Measurements from ENCODE around the gene PTPRM. TPM values are rescaled to one million over a fixed set of nuclear protein-coding genes. Genes with fewer than 3 reads are reported as not detected.

The PTPRM gene
- total and polyA plus RNA-seq, 2 experiments from 2014 or later, result 1.6 to 5.3 TPM

DNA sequence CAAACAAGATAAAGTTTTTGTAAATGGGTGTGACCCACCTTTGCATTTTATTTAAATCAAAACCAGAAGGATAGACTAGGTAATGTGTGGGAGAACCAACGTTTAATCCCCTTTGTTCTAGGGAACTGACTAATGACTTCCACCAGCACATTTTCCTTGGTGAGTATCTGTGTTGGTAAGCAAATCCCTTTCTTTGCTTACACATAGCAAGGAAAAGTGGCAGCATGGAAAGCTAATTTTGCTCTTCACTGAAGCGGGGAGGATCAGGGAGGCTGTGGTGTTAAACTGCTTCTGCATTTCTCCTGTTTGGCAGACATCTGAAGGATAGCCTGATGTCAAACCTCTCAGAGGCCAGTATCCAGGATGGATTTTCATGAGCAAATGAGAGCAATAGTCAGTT lies 331.1 kb downstream of the PTPRM start:
- Histone ChIP-seq H3K27ac (ENCODE audit: low read depth) (no peak overlapping the region), H3F3A (replicated peaks; ENCODE audit: low read depth) (no peaks in the 10 kb centered on the region), H3K4me2 (no peak overlapping the region), H3K36me3 (ENCODE audit: insufficient read depth) (no peaks in the 10 kb centered on the region), H3K4me3 (no peak overlapping the region), H3K27me3 (ENCODE audit: insufficient read depth) (no peaks in the 10 kb centered on the region), H3K4me1 (ENCODE audit: insufficient read depth) (no peaks in the 10 kb centered on the region), H4K20me1 (replicated peaks; ENCODE audit: insufficient read depth) (no peaks in the 10 kb centered on the region), H2AFZ (peak overlapping the region; percentile 6; the same call in 1 of the 2 replicates), H3K9me2 (ENCODE audit: insufficient read depth) (no peaks in the 10 kb centered on the region), H3K79me2 (replicated peaks; ENCODE audit: insufficient read depth) (no peaks in the 10 kb centered on the region)
- ATAC-seq (peak; percentile 30; the same call in 1 of the 3 replicates), DNase-seq (ENCODE audit: low spot score) (no peak)
- Mint-ChIP-seq H3K36me3 (ENCODE audit: low read depth) (no peaks in the 10 kb centered on the region), H3K27ac (peak overlapping the region; percentile 33; the same call in 1 of the 2 replicates), H3K9me3 (no peaks in the 10 kb centered on the region), H3K4me1 (peaks cover 22% of the 10 kb centered on the region; the same call in 2 of the 3 replicates), H3K4me3 (no peak overlapping the region), H3K27me3 (ENCODE audit: insufficient read depth, low read depth, poor library complexity) (peaks cover 2% of the 10 kb centered on the region)
- no peak for TF ChIP-seq EZH2 (IDR thresholded peaks at IDR 0.05; ENCODE audit: low read depth, unreplicated experiment)

DNA sequence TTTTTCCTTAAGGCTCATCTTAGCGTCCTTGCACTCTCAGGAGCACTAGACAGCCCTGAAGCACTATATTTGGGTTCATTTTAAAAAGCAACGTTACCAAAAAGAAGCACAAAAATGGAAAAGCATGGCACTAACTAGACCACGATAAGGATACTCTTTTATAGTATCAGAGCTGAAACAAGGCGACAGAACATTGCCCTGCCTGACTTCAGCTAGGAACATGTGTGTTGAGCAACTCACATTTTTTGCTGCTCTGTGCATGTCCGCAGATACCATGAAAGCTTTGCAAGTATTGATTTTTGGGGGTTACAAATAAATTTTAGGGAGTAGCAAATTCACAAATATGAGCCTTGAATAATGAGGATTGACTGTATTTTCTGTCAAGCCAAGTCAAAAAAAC lies 332.0 kb downstream of the PTPRM start:
- Histone ChIP-seq H3K79me2 (replicated peaks; ENCODE audit: insufficient read depth) (no peaks in the 10 kb centered on the region), H3K36me3 (ENCODE audit: insufficient read depth) (no peaks in the 10 kb centered on the region), H2AFZ (no peak overlapping the region), H3K27ac (ENCODE audit: low read depth) (no peak overlapping the region), H3F3A (replicated peaks; ENCODE audit: low read depth) (no peaks in the 10 kb centered on the region), H3K4me1 (ENCODE audit: insufficient read depth) (no peaks in the 10 kb centered on the region), H3K9me2 (ENCODE audit: insufficient read depth) (no peaks in the 10 kb centered on the region), H3K4me2 (no peak overlapping the region), H4K20me1 (replicated peaks; ENCODE audit: insufficient read depth) (no peaks in the 10 kb centered on the region), H3K4me3 (no peak overlapping the region), H3K27me3 (ENCODE audit: insufficient read depth) (no peaks in the 10 kb centered on the region)
- H3K36me3 Mint-ChIP-seq (ENCODE audit: low read depth), result no peaks in the 10 kb centered on the region
- H3K4me1 Mint-ChIP-seq, result peaks cover 22% of the 10 kb centered on the region; the same call in 2 of the 3 replicates
- H3K9me3 Mint-ChIP-seq, result no peaks in the 10 kb centered on the region
- H3K4me3 Mint-ChIP-seq, result no peak overlapping the region
- no peak for ATAC-seq
- no peak overlapping the region for H3K27ac Mint-ChIP-seq
- DNase-seq (ENCODE audit: low spot score), result no peak
- peaks cover 2% of the 10 kb centered on the region for H3K27me3 Mint-ChIP-seq (ENCODE audit: insufficient read depth, low read depth, poor library complexity)
- TF ChIP-seq, protein P1, sequence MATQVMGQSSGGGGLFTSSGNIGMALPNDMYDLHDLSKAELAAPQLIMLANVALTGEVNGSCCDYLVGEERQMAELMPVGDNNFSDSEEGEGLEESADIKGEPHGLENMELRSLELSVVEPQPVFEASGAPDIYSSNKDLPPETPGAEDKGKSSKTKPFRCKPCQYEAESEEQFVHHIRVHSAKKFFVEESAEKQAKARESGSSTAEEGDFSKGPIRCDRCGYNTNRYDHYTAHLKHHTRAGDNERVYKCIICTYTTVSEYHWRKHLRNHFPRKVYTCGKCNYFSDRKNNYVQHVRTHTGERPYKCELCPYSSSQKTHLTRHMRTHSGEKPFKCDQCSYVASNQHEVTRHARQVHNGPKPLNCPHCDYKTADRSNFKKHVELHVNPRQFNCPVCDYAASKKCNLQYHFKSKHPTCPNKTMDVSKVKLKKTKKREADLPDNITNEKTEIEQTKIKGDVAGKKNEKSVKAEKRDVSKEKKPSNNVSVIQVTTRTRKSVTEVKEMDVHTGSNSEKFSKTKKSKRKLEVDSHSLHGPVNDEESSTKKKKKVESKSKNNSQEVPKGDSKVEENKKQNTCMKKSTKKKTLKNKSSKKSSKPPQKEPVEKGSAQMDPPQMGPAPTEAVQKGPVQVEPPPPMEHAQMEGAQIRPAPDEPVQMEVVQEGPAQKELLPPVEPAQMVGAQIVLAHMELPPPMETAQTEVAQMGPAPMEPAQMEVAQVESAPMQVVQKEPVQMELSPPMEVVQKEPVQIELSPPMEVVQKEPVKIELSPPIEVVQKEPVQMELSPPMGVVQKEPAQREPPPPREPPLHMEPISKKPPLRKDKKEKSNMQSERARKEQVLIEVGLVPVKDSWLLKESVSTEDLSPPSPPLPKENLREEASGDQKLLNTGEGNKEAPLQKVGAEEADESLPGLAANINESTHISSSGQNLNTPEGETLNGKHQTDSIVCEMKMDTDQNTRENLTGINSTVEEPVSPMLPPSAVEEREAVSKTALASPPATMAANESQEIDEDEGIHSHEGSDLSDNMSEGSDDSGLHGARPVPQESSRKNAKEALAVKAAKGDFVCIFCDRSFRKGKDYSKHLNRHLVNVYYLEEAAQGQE (IDR thresholded peaks at IDR 0.05; ENCODE audit: unreplicated experiment), result no peak
- TF ChIP-seq JUNB (IDR thresholded peaks at IDR 0.05; ENCODE audit: unreplicated experiment) (no peak), EZH2 (IDR thresholded peaks at IDR 0.05; ENCODE audit: low read depth, unreplicated experiment) (no peak), ZNF114 (CRISPR knock-in tag; IDR thresholded peaks at IDR 0.05) (no peak), EZH2phosphoT487 (IDR thresholded peaks at IDR 0.05; ENCODE audit: unreplicated experiment) (no peak), POLR2AphosphoS5 (IDR thresholded peaks at IDR 0.05; ENCODE audit: low read depth) (no peak), NANOG (IDR thresholded peaks at IDR 0.05; ENCODE audit: borderline replicate concordance) (no peak), STAT1 (IDR thresholded peaks at IDR 0.05; ENCODE audit: unreplicated experiment) (no peak)
- TF ChIP-seq, protein P2, sequence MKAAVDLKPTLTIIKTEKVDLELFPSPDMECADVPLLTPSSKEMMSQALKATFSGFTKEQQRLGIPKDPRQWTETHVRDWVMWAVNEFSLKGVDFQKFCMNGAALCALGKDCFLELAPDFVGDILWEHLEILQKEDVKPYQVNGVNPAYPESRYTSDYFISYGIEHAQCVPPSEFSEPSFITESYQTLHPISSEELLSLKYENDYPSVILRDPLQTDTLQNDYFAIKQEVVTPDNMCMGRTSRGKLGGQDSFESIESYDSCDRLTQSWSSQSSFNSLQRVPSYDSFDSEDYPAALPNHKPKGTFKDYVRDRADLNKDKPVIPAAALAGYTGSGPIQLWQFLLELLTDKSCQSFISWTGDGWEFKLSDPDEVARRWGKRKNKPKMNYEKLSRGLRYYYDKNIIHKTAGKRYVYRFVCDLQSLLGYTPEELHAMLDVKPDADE (IDR thresholded peaks at IDR 0.05), result no peak
- TF ChIP-seq, protein P3, sequence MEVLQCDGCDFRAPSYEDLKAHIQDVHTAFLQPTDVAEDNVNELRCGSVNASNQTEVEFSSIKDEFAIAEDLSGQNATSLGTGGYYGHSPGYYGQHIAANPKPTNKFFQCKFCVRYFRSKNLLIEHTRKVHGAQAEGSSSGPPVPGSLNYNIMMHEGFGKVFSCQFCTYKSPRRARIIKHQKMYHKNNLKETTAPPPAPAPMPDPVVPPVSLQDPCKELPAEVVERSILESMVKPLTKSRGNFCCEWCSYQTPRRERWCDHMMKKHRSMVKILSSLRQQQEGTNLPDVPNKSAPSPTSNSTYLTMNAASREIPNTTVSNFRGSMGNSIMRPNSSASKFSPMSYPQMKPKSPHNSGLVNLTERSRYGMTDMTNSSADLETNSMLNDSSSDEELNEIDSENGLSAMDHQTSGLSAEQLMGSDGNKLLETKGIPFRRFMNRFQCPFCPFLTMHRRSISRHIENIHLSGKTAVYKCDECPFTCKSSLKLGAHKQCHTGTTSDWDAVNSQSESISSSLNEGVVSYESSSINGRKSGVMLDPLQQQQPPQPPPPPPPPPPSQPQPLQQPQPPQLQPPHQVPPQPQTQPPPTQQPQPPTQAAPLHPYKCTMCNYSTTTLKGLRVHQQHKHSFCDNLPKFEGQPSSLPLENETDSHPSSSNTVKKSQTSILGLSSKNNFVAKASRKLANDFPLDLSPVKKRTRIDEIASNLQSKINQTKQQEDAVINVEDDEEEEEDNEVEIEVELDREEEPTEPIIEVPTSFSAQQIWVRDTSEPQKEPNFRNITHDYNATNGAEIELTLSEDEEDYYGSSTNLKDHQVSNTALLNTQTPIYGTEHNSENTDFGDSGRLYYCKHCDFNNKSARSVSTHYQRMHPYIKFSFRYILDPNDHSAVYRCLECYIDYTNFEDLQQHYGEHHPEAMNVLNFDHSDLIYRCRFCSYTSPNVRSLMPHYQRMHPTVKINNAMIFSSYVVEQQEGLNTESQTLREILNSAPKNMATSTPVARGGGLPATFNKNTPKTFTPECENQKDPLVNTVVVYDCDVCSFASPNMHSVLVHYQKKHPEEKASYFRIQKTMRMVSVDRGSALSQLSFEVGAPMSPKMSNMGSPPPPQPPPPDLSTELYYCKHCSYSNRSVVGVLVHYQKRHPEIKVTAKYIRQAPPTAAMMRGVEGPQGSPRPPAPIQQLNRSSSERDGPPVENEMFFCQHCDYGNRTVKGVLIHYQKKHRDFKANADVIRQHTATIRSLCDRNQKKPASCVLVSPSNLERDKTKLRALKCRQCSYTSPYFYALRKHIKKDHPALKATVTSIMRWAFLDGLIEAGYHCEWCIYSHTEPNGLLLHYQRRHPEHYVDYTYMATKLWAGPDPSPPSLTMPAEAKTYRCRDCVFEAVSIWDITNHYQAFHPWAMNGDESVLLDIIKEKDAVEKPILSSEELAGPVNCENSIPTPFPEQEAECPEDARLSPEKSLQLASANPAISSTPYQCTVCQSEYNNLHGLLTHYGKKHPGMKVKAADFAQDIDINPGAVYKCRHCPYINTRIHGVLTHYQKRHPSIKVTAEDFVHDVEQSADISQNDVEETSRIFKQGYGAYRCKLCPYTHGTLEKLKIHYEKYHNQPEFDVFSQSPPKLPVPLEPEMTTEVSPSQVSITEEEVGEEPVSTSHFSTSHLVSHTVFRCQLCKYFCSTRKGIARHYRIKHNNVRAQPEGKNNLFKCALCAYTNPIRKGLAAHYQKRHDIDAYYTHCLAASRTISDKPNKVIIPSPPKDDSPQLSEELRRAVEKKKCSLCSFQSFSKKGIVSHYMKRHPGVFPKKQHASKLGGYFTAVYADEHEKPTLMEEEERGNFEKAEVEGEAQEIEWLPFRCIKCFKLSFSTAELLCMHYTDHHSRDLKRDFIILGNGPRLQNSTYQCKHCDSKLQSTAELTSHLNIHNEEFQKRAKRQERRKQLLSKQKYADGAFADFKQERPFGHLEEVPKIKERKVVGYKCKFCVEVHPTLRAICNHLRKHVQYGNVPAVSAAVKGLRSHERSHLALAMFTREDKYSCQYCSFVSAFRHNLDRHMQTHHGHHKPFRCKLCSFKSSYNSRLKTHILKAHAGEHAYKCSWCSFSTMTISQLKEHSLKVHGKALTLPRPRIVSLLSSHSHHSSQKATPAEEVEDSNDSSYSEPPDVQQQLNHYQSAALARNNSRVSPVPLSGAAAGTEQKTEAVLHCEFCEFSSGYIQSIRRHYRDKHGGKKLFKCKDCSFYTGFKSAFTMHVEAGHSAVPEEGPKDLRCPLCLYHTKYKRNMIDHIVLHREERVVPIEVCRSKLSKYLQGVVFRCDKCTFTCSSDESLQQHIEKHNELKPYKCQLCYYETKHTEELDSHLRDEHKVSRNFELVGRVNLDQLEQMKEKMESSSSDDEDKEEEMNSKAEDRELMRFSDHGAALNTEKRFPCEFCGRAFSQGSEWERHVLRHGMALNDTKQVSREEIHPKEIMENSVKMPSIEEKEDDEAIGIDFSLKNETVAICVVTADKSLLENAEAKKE (CRISPR knock-in tag; IDR thresholded peaks at IDR 0.05), result no peak
